HepG2 (cell line): ENCODE data around the gene CNOT1. TPM values are rescaled to one million over a fixed set of nuclear protein-coding genes. Genes with fewer than 3 reads are reported as not detected.

Experiments
- ARNTL ChIP-seq: sonication (generic); formaldehyde crosslinking; IDR thresholded peaks from 2 replicates; pipeline ENCODE4 v1.4.0; 2020; ENCODE audit warnings: mild to moderate bottlenecking, missing genetic modification reagents
- ATF7 ChIP-seq, 2 experiments: fragments of 450-650 bp in 1 of 2; sonication (generic) in 1 of 2; formaldehyde crosslinking in 1 of 2; IDR thresholded peaks; 2 replicates each; pipeline versions ENCODE4 v1.4.0 to v1.6.1; 2016 to 2020; ENCODE audit warnings: antibody characterized with exemption in 1 of 2, mild to moderate bottlenecking in 1 of 2, missing genetic modification reagents in 1 of 2
- BRF2 ChIP-seq: sonication (generic); formaldehyde crosslinking; IDR thresholded peaks from 2 replicates; pipeline ENCODE4 v1.8.1; 2022; ENCODE audit warnings: mild to moderate bottlenecking, missing genetic modification reagents
- JUNB ChIP-seq: sonication (generic); formaldehyde crosslinking; IDR thresholded peaks from 2 replicates; pipeline ENCODE4 v1.8.0; 2022; ENCODE audit warnings: missing genetic modification reagents, mild to moderate bottlenecking, borderline replicate concordance
- NFYB ChIP-seq: sonication (generic); formaldehyde crosslinking; IDR thresholded peaks from 2 replicates; pipeline ENCODE4 v1.4.0; 2020; ENCODE audit warnings: missing genetic modification reagents
- NR2F6 ChIP-seq, 2 experiments: IDR thresholded peaks; 2 replicates each; pipeline ENCODE4 v1.6.1; 2016; ENCODE audit warnings: antibody characterized with exemption in 1 of 2, mild to moderate bottlenecking in 1 of 2
- SMYD3 ChIP-seq: sonication (generic); formaldehyde crosslinking; IDR thresholded peaks from 2 replicates; pipeline ENCODE4 v1.8.1; 2023; ENCODE audit warnings: mild to moderate bottlenecking, missing genetic modification reagents
- SNAI1 ChIP-seq: sonication (generic); formaldehyde crosslinking; IDR thresholded peaks from 2 replicates; pipeline ENCODE4 v1.5.0; 2020; ENCODE audit warnings: mild to moderate bottlenecking, missing genetic modification reagents, borderline replicate concordance
- SP1 ChIP-seq, 2 experiments: fragments of 450-650 bp in 1 of 2; sonication (generic) in 1 of 2; formaldehyde crosslinking in 1 of 2; IDR thresholded peaks; 2 replicates each; pipeline versions ENCODE4 v1.4.0 to v1.6.1; 2016 to 2020; ENCODE audit warnings: missing genetic modification reagents in 1 of 2
- SRSF4 ChIP-seq: fragments of 200-400 bp; formaldehyde crosslinking; IDR thresholded peaks from one replicate; pipeline ENCODE4 v1.6.1; 2018; ENCODE audit warnings: mild to moderate bottlenecking, low read depth, low read length, moderate library complexity; ENCODE audit not compliant: poor library complexity, severe bottlenecking
- STAT5B ChIP-seq: sonication (generic); formaldehyde crosslinking; IDR thresholded peaks from 2 replicates; pipeline ENCODE4 v1.4.0; 2020; ENCODE audit warnings: missing genetic modification reagents
- ZNF574 ChIP-seq: sonication (generic); formaldehyde crosslinking; IDR thresholded peaks from 2 replicates; pipeline ENCODE4 v1.4.0; 2020; ENCODE audit warnings: missing genetic modification reagents
- ZNF678 ChIP-seq: sonication (generic); formaldehyde crosslinking; IDR thresholded peaks from 2 replicates; pipeline ENCODE4 v1.4.0; 2020; ENCODE audit warnings: mild to moderate bottlenecking, missing genetic modification reagents
- polyA plus RNA-seq, 8 experiments: library from polyadenylated mRNA; depleted of rRNA in 3 of 8; stranded (reverse) in 7 of 8; unstranded in 1 of 8; fragments of >200 nt; fragmentation: Illumina TruSeq in 4 of 8; extraction: Trizol in 4 of 8; gene quantifications; 2 replicates each; pipeline versions ENCODE4 v1.2.1 to v1.2.3, GENCODE V29; 2011 to 2016; ENCODE audit warnings: low read depth in 4 of 8, missing spikeins in 1 of 8, mixed read lengths in 1 of 8; ENCODE audit not compliant: insufficient read depth in 1 of 8
- total RNA-seq, 5 experiments: library from RNA; depleted of rRNA; stranded (reverse); fragments of >200 nt; fragmentation: Illumina TruSeq; extraction: Trizol; gene quantifications; 2 replicates each; pipeline ENCODE4 v1.2.3, GENCODE V29; 2016; ENCODE audit warnings: low read depth in 1 of 5
- TF ChIP-seq, protein P1 (sequence below): sonication (generic); formaldehyde crosslinking; IDR thresholded peaks from 2 replicates; pipeline ENCODE4 v1.8.1; 2023; ENCODE audit warnings: mild to moderate bottlenecking, moderate library complexity, missing genetic modification reagents
- TF ChIP-seq, protein P2 (sequence below): sonication (generic); formaldehyde crosslinking; IDR thresholded peaks from 2 replicates; pipeline ENCODE4 v1.5.1; 2020; ENCODE audit warnings: mild to moderate bottlenecking, missing genetic modification reagents, moderate library complexity
- TF ChIP-seq, protein P3 (sequence below): IDR thresholded peaks from 2 replicates; pipeline ENCODE4 v1.4.0; 2020; ENCODE audit warnings: mild to moderate bottlenecking, missing genetic modification reagents

CNOT1 gene
- total and polyA plus RNA-seq, 2 of the 13 experiments (the other 11 are each of a cell fraction or from before 2014, with no cell fraction given), result 188 to 232 TPM

DNA sequence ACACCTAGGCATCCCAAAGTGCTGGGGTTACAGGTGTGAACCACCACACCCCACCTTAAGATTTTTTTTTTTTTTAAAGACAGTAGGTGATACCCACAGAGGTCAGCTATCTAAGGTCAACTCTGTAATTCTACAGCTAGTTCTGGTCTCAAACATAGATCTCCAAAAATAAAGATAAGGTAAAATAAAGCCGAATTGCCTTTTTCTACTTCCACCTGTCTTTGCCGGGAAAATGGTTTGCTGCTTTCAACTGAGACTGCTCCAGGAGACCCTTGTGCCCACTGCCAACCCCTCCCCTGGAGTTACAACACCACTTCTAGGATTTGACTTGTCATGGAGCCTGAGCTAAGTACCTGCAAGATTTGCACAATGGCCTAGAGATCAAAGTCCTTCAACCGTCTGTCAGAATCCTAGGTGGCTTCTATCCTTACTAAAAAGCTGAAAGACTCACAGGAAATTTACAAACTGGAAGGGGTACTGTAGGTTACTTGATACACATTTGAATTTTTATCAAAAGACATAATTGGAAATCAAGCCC, 4.7 kb upstream of the CNOT1 start (continued):
- no peak for TF ChIP-seq SNAI1 (CRISPR knock-in tag)
- peak; percentile 41; the same call in 1 of the 2 replicates for TF ChIP-seq ZNF574
- TF ChIP-seq SMYD3 (CRISPR knock-in tag), result no peak
- no peak for TF ChIP-seq STAT5B (CRISPR knock-in tag)
- TF ChIP-seq, protein P1, sequence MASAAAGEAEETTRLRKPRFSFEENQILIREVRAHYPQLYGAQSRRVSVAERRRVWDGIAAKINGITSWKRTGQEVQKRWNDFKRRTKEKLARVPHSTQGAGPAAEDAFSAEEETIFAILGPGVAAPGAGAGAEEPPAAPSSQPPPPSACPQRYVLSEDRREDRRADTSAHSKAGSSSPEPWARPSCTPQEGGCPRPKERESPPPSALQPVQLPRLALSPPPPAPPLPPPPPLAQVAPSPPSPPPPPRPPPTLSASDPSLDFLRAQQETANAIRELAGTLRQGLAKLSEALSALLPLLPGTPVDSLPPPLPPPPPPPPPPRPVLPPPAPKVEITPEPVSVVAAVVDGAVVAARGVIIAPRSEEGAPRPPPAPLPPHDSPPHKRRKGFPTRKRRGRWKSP (CRISPR knock-in tag), result no peak
- TF ChIP-seq ZNF678, result no peak
- TF ChIP-seq, protein P2, sequence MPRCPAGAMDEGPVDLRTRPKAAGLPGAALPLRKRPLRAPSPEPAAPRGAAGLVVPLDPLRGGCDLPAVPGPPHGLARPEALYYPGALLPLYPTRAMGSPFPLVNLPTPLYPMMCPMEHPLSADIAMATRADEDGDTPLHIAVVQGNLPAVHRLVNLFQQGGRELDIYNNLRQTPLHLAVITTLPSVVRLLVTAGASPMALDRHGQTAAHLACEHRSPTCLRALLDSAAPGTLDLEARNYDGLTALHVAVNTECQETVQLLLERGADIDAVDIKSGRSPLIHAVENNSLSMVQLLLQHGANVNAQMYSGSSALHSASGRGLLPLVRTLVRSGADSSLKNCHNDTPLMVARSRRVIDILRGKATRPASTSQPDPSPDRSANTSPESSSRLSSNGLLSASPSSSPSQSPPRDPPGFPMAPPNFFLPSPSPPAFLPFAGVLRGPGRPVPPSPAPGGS (CRISPR knock-in tag), result no peak
- peak; percentile 58; the same call in 1 of the 2 replicates for TF ChIP-seq NR2F6 (IDR thresholded peaks at IDR 0.05)
- peak; percentile 60 for TF ChIP-seq NR2F6 (CRISPR knock-in tag; IDR thresholded peaks at IDR 0.05)
- no peak for TF ChIP-seq NFYB (CRISPR knock-in tag)
- no peak for TF ChIP-seq BRF2 (CRISPR knock-in tag)
- no peak for TF ChIP-seq SP1 (IDR thresholded peaks at IDR 0.05)
- TF ChIP-seq SP1 (CRISPR knock-in tag; IDR thresholded peaks at IDR 0.05), result no peak
- TF ChIP-seq, protein P3, sequence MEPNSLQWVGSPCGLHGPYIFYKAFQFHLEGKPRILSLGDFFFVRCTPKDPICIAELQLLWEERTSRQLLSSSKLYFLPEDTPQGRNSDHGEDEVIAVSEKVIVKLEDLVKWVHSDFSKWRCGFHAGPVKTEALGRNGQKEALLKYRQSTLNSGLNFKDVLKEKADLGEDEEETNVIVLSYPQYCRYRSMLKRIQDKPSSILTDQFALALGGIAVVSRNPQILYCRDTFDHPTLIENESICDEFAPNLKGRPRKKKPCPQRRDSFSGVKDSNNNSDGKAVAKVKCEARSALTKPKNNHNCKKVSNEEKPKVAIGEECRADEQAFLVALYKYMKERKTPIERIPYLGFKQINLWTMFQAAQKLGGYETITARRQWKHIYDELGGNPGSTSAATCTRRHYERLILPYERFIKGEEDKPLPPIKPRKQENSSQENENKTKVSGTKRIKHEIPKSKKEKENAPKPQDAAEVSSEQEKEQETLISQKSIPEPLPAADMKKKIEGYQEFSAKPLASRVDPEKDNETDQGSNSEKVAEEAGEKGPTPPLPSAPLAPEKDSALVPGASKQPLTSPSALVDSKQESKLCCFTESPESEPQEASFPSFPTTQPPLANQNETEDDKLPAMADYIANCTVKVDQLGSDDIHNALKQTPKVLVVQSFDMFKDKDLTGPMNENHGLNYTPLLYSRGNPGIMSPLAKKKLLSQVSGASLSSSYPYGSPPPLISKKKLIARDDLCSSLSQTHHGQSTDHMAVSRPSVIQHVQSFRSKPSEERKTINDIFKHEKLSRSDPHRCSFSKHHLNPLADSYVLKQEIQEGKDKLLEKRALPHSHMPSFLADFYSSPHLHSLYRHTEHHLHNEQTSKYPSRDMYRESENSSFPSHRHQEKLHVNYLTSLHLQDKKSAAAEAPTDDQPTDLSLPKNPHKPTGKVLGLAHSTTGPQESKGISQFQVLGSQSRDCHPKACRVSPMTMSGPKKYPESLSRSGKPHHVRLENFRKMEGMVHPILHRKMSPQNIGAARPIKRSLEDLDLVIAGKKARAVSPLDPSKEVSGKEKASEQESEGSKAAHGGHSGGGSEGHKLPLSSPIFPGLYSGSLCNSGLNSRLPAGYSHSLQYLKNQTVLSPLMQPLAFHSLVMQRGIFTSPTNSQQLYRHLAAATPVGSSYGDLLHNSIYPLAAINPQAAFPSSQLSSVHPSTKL (CRISPR knock-in tag), result peak; percentile 87
- no peak for TF ChIP-seq ARNTL (CRISPR knock-in tag)
- TF ChIP-seq JUNB (CRISPR knock-in tag), result no peak
- TF ChIP-seq ATF7 (IDR thresholded peaks at IDR 0.05), result no peak
- no peak for TF ChIP-seq ATF7 (CRISPR knock-in tag; IDR thresholded peaks at IDR 0.05)
- TF ChIP-seq SRSF4, result no peak
